Measurements from ENCODE around the gene GDF7.

Gene GDF7

GRCh38 chr2:20675701-20676352 lies 8.9 kb downstream of the GDF7 start:
- peak in 1 of 2 experiments; percentile 20 for DNase-seq

- DNase-seq = no peak
Observed at GRCh38 chr2:20676353-20677215, 9.6 kb downstream of the GDF7 start.

- no peak for DNase-seq
Observed at GRCh38 chr2:20677301-20678085, 10.5 kb downstream of the GDF7 start.

- no peak for DNase-seq
Observed at GRCh38 chr2:20678086-20678395, 11.1 kb downstream of the GDF7 start.

GRCh38 chr2:20678780-20679179 lies 11.8 kb downstream of the GDF7 start:
- DNase-seq = no peak

- no peak for DNase-seq
Observed at GRCh38 chr2:20680744-20681375, 13.9 kb downstream of the GDF7 start.

GRCh38 chr2:20682167-20682920 lies 15.4 kb downstream of the GDF7 start:
- DNase-seq = no peak

GRCh38 chr2:20684581-20685063 lies 17.7 kb downstream of the GDF7 start:
- DNase-seq = no peak

- no peak for DNase-seq
Observed at GRCh38 chr2:20687260-20687832, 20.4 kb downstream of the GDF7 start.

- no peak for DNase-seq
Observed at GRCh38 chr2:20689428-20690264, 22.7 kb downstream of the GDF7 start.

GRCh38 chr2:20691076-20691734 lies 24.3 kb downstream of the GDF7 start:
- DNase-seq = no peak

GRCh38 chr2:20692081-20692480 lies 25.1 kb downstream of the GDF7 start:
- no peak for DNase-seq

GRCh38 chr2:20693317-20693716 lies 26.4 kb downstream of the GDF7 start:
- DNase-seq = no peak

GRCh38 chr2:20696366-20696765 lies 29.4 kb downstream of the GDF7 start:
- DNase-seq = no peak

- DNase-seq = no peak
Observed at GRCh38 chr2:20697322-20697934, 30.5 kb downstream of the GDF7 start.

GRCh38 chr2:20698916-20699613 lies 32.1 kb downstream of the GDF7 start:
- no peak for DNase-seq

- DNase-seq = no peak
Observed at GRCh38 chr2:20702563-20702962, 35.6 kb downstream of the GDF7 start.

GRCh38 chr2:20704886-20705285 lies 37.9 kb downstream of the GDF7 start:
- DNase-seq = no peak

GRCh38 chr2:20706217-20706616 lies 39.3 kb downstream of the GDF7 start:
- DNase-seq = no peak

All from SW 1271 (cell line).